ENCODE data around the gene ZSWIM4.

Gene ZSWIM4

DNA sequence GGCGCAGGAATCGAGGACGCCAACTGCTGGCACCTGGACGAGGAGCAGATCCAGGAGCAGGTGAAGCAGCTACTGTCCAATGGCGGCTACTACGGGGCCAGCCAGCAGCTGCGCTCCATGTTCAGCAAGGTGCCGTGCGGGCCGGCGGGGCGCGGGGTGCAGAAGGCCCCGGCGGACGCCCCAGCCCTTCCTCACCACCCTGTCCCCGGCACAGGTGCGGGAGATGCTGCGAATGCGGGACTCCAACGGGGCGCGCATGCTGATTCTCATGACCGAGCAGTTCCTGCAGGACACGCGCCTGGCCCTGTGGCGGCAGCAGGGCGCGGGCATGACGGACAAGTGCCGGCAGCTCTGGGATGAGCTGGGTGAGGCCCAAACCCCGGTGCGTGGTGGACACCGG lies 13.6 kb downstream of the ZSWIM4 start:
- Histone ChIP-seq H3K27ac (no peak overlapping the region), H3K27me3 (replicated peaks) (no peaks in the 10 kb centered on the region), H3K36me3 (replicated peaks) (peaks cover 51% of the 10 kb centered on the region), H3K4me3 (ENCODE audit: low read depth, low read length) (no peak overlapping the region)
- no peak for DNase-seq
- TF ChIP-seq, protein P1, sequence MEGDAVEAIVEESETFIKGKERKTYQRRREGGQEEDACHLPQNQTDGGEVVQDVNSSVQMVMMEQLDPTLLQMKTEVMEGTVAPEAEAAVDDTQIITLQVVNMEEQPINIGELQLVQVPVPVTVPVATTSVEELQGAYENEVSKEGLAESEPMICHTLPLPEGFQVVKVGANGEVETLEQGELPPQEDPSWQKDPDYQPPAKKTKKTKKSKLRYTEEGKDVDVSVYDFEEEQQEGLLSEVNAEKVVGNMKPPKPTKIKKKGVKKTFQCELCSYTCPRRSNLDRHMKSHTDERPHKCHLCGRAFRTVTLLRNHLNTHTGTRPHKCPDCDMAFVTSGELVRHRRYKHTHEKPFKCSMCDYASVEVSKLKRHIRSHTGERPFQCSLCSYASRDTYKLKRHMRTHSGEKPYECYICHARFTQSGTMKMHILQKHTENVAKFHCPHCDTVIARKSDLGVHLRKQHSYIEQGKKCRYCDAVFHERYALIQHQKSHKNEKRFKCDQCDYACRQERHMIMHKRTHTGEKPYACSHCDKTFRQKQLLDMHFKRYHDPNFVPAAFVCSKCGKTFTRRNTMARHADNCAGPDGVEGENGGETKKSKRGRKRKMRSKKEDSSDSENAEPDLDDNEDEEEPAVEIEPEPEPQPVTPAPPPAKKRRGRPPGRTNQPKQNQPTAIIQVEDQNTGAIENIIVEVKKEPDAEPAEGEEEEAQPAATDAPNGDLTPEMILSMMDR (IDR thresholded peaks at IDR 0.05; ENCODE audit: low read depth, low read length, missing control alignments): no peak
- in situ Hi-C loops (cut with HindIII; ENCODE audit: low pct_ligation_motif_present, low sequenced_read_pairs): no loop called here

- H3K36me3 ChIP-seq (replicated peaks): peaks cover 61% of the 10 kb centered on the region
- no peak overlapping the region for H3K27ac ChIP-seq
- TF ChIP-seq, protein P1 (IDR thresholded peaks at IDR 0.05; ENCODE audit: low read depth, low read length, missing control alignments): no peak
- H3K27me3 ChIP-seq (replicated peaks): no peaks in the 10 kb centered on the region
- no peak overlapping the region for H3K4me3 ChIP-seq (ENCODE audit: low read depth, low read length)
- in situ Hi-C loops (cut with HindIII; ENCODE audit: low pct_ligation_motif_present, low sequenced_read_pairs): no loop called here
- no peak for DNase-seq
These were observed 17.3 kb downstream of the ZSWIM4 start for GRCh38 chr19:13812544-13812943.

GRCh38 chr19:13813147-13813546 lies 17.9 kb downstream of the ZSWIM4 start:
- TF ChIP-seq, protein P1 (IDR thresholded peaks at IDR 0.05; ENCODE audit: low read depth, low read length, missing control alignments): no peak
- H3K27me3 ChIP-seq (replicated peaks): no peaks in the 10 kb centered on the region
- DNase-seq: no peak
- H3K36me3 ChIP-seq (replicated peaks): peaks cover 60% of the 10 kb centered on the region
- H3K27ac ChIP-seq: no peak overlapping the region
- in situ Hi-C loops (cut with HindIII; ENCODE audit: low pct_ligation_motif_present, low sequenced_read_pairs): no loop called here
- H3K4me3 ChIP-seq (ENCODE audit: low read depth, low read length): no peak overlapping the region

- in situ Hi-C loops (cut with HindIII; ENCODE audit: low pct_ligation_motif_present, low sequenced_read_pairs): no loop called here
- no peak for DNase-seq
- TF ChIP-seq, protein P1 (IDR thresholded peaks at IDR 0.05; ENCODE audit: low read depth, low read length, missing control alignments): no peak
- Histone ChIP-seq H3K27ac (no peak overlapping the region), H3K36me3 (replicated peaks) (peaks cover 57% of the 10 kb centered on the region), H3K4me3 (ENCODE audit: low read depth, low read length) (no peak overlapping the region), H3K27me3 (replicated peaks) (no peaks in the 10 kb centered on the region)
These were observed 19.3 kb downstream of the ZSWIM4 start for GRCh38 chr19:13814550-13814949.

DNA sequence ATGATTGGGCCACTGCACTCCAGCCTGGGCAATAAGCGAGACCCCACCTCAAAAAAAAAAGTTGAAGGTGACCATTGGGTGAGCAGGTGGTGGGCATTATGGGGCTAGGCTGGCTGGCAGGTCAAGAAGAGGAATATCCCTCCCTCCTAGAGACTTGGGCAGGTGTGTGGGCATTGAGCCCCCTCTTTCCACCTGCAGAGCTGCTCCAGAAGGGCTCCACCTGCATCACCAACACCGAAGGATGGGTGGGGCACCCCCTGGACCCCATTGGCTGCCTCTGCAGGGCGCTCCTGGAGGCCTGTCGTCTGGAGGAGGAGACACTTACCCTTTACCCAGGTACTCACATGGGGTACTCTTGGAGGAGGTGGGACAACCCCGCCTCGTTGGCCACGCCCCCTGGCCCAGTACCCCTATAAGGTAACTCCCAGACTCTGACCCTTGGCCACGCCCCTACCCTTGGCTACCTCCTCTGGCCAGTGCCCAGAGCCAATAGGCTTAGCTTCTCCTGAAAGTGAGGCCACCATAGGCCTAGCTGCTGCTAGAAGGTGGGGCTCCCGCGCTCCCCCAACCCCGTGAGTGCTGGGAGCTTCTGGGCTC lies 21.9 kb downstream of the ZSWIM4 start:
- Histone ChIP-seq H3K4me3 (ENCODE audit: low read depth, low read length) (no peak overlapping the region), H3K27me3 (replicated peaks) (no peaks in the 10 kb centered on the region), H3K36me3 (replicated peaks) (peaks cover 47% of the 10 kb centered on the region), H3K27ac (no peak overlapping the region)
- TF ChIP-seq, protein P1 (IDR thresholded peaks at IDR 0.05; ENCODE audit: low read depth, low read length, missing control alignments): no peak
- DNase-seq: no peak
- in situ Hi-C loops (cut with HindIII; ENCODE audit: low pct_ligation_motif_present, low sequenced_read_pairs): no loop called here

Measured in brain microvascular endothelial cell (primary cell).